Measurements from ENCODE around the gene CAB39.

DNA sequence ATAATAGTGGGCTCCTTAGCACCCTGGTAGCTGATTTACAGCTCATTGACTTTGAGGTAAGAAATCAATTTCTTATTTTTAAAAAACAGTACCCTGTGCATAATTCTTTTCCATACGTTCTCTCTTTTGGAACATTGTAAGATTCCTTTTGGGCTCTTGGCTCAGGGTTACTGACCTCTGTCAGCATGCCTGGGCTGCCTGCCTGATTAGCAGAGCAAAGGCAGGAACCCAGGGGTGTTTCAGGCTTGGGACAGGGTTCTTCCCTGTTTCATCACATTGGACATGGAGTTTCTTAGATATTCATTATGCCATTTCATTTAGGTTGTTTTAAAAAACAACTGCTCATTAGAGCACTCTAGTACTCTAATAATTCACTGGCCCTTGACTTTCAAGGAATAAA lies 78.3 kb downstream of the CAB39 start:
- TF ChIP-seq, protein P1, sequence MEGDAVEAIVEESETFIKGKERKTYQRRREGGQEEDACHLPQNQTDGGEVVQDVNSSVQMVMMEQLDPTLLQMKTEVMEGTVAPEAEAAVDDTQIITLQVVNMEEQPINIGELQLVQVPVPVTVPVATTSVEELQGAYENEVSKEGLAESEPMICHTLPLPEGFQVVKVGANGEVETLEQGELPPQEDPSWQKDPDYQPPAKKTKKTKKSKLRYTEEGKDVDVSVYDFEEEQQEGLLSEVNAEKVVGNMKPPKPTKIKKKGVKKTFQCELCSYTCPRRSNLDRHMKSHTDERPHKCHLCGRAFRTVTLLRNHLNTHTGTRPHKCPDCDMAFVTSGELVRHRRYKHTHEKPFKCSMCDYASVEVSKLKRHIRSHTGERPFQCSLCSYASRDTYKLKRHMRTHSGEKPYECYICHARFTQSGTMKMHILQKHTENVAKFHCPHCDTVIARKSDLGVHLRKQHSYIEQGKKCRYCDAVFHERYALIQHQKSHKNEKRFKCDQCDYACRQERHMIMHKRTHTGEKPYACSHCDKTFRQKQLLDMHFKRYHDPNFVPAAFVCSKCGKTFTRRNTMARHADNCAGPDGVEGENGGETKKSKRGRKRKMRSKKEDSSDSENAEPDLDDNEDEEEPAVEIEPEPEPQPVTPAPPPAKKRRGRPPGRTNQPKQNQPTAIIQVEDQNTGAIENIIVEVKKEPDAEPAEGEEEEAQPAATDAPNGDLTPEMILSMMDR (IDR thresholded peaks at IDR 0.05) = no peak
- no peak for TF ChIP-seq POLR2A (IDR thresholded peaks at IDR 0.05)
